Calu3 (cell line): ENCODE results near the gene WASF1. TPM values are rescaled to one million over a fixed set of nuclear protein-coding genes. Genes with fewer than 3 reads are reported as not detected.

Experiments used
- BruUV-seq: library from RNA; stranded (reverse); fragments of 400-500 nt; replicated peaks from 2 replicates; lab custom pipeline; 2021; lab: Mats Ljungman, UMichigan
- CTCF ChIA-PET: fragments of 300-600 bp; sonication (Branson Sonifier 250); formaldehyde crosslinking; loops from one replicate; lab custom pipeline; 2022; ENCODE audit warnings: antibody characterized with exemption; lab: Charles Lee
- DNase-seq: peaks from one replicate; pipeline ENCODE4 v3.0.0; 2022
- H3K27ac Mint-ChIP-seq: one replicate; pipeline ENCODE4 v1.8.0; 2022; ENCODE audit warnings: mixed read lengths; ENCODE audit not compliant: unreplicated experiment
- H3K27me3 Mint-ChIP-seq: one replicate; pipeline ENCODE4 v1.8.0; 2022; ENCODE audit warnings: mixed read lengths; ENCODE audit not compliant: unreplicated experiment
- H3K36me3 Mint-ChIP-seq: one replicate; pipeline ENCODE4 v1.8.0; 2022; ENCODE audit warnings: mild to moderate bottlenecking, moderate library complexity, mixed read lengths; ENCODE audit not compliant: insufficient read depth, unreplicated experiment
- H3K4me1 Mint-ChIP-seq: one replicate; pipeline ENCODE4 v1.8.0; 2022; ENCODE audit warnings: mild to moderate bottlenecking, low read depth, mixed read lengths; ENCODE audit not compliant: unreplicated experiment
- H3K4me3 Mint-ChIP-seq: one replicate; pipeline ENCODE4 v1.8.0; 2022; ENCODE audit warnings: mild to moderate bottlenecking, low read depth, moderate library complexity, mixed read lengths; ENCODE audit not compliant: unreplicated experiment
- H3K9me3 Mint-ChIP-seq: one replicate; pipeline ENCODE4 v1.8.0; 2022; ENCODE audit warnings: low read depth, mixed read lengths; ENCODE audit not compliant: unreplicated experiment
- CTCF ChIP-seq: fragments of 200-600 bp; IDR thresholded peaks from one replicate; pipeline ENCODE4 v1.8.0; 2022; ENCODE audit warnings: antibody characterized with exemption; ENCODE audit not compliant: unreplicated experiment
- intact Hi-C: fragments of 100-400 bp; cut with micrococcal nuclease; formaldehyde crosslinking; loops from one replicate; pipeline ENCODE4 v1.10.0; 2022; ENCODE audit not compliant: unreplicated experiment
- total RNA-seq: library from RNA; stranded (reverse); gene quantifications from 2 replicates; pipeline ENCODE4 v1.2.3, GENCODE V29; 2022

The WASF1 gene
- total RNA-seq, 1 experiment from 2014 or later, result 12.7 TPM

- CTCF ChIA-PET, result no interaction called here
- peaks cover 9% of the 10 kb centered on the region for H3K4me1 Mint-ChIP-seq
Measured at GRCh38 chr6:110095101-110095500, 84.4 kb downstream of the WASF1 start.

GRCh38 chr6:110093981-110094380 is 85.5 kb downstream of the WASF1 start:
- intact Hi-C loops, result no loop called here
- TF ChIP-seq CTCF, result no peak
- Mint-ChIP-seq H3K4me3 (no peak overlapping the region), H3K27me3 (no peaks in the 10 kb centered on the region), H3K27ac (no peak overlapping the region), H3K36me3 (no peaks in the 10 kb centered on the region), H3K4me1 (peaks cover 9% of the 10 kb centered on the region), H3K9me3 (no peaks in the 10 kb centered on the region)
- DNase-seq, result no peak
- BruUV-seq, result no TSS peak
- CTCF ChIA-PET, result no interaction called here

More at GRCh38 chr6:110095101-110095500, 84.4 kb downstream of the WASF1 start:
- DNase-seq, result no peak
- Mint-ChIP-seq H3K27me3 (no peaks in the 10 kb centered on the region), H3K27ac (no peak overlapping the region), H3K9me3 (no peaks in the 10 kb centered on the region), H3K36me3 (peaks cover 3% of the 10 kb centered on the region), H3K4me3 (no peak overlapping the region)
- intact Hi-C loops, result no loop called here
- no peak for TF ChIP-seq CTCF
- no TSS peak for BruUV-seq

DNA sequence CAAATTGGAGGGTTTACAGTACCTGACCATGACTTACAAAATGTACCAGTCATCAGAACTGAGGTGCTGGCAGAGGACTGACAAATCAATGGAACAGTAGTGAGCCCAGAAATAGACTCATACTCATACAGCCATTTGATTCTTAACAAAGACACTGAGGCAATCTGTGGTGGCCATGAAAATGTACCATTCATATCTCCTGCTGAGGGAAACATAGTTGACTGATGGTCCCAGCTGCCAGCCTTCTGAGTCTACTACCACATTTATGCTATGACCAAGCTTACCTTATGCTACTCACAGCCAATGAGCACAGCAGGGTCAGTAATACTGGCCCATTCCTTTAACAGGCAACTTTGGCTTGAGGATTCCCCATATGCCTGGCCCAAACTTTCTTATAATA is 88.6 kb downstream of the WASF1 start:
- intact Hi-C loops, result no loop called here
- CTCF ChIA-PET, result no interaction called here
- no peak for DNase-seq
- Mint-ChIP-seq H3K4me3 (no peak overlapping the region), H3K4me1 (no peaks in the 10 kb centered on the region), H3K36me3 (no peaks in the 10 kb centered on the region), H3K9me3 (no peaks in the 10 kb centered on the region), H3K27me3 (no peaks in the 10 kb centered on the region), H3K27ac (no peak overlapping the region)
- no peak for TF ChIP-seq CTCF
- no TSS peak for BruUV-seq

- intact Hi-C loops, result no loop called here
- H3K9me3 Mint-ChIP-seq, result no peaks in the 10 kb centered on the region
- H3K27ac Mint-ChIP-seq, result no peak overlapping the region
- H3K27me3 Mint-ChIP-seq, result no peaks in the 10 kb centered on the region
- no TSS peak for BruUV-seq
- no peak for TF ChIP-seq CTCF
- H3K4me3 Mint-ChIP-seq, result no peak overlapping the region
- DNase-seq, result no peak
- CTCF ChIA-PET, result no interaction called here
- no peaks in the 10 kb centered on the region for H3K36me3 Mint-ChIP-seq
- no peaks in the 10 kb centered on the region for H3K4me1 Mint-ChIP-seq
Measured at GRCh38 chr6:110089323-110089722, 90.1 kb downstream of the WASF1 start.

GRCh38 chr6:110085285-110085684 is 94.2 kb downstream of the WASF1 start:
- intact Hi-C loops, result no loop called here
- Mint-ChIP-seq H3K27ac (no peak overlapping the region), H3K9me3 (no peaks in the 10 kb centered on the region), H3K4me1 (no peaks in the 10 kb centered on the region), H3K27me3 (no peaks in the 10 kb centered on the region), H3K36me3 (no peaks in the 10 kb centered on the region), H3K4me3 (no peak overlapping the region)
- no TSS peak for BruUV-seq
- CTCF ChIA-PET, result no interaction called here
- no peak for DNase-seq
- no peak for TF ChIP-seq CTCF
